GM21717 (cell line): ENCODE measurements around the gene IRF1.
"Not testable (repeated sequence)": the region's sequence is repeated elsewhere in the genome, so short reads cannot be mapped to it uniquely, and the experiment has no call there.

Source experiments
- ATAC-seq: cut with Tn5 transposase; IDR thresholded peaks from one replicate; pipeline ENCODE4 v1.9.1; 2021; ENCODE audit warnings: mild to moderate bottlenecking, moderate library complexity; ENCODE audit not compliant: unreplicated experiment

Gene IRF1

GRCh38 chr5:132445640-132445923, 45.0 kb downstream of the IRF1 start:
- ATAC-seq, result no peak

DNA sequence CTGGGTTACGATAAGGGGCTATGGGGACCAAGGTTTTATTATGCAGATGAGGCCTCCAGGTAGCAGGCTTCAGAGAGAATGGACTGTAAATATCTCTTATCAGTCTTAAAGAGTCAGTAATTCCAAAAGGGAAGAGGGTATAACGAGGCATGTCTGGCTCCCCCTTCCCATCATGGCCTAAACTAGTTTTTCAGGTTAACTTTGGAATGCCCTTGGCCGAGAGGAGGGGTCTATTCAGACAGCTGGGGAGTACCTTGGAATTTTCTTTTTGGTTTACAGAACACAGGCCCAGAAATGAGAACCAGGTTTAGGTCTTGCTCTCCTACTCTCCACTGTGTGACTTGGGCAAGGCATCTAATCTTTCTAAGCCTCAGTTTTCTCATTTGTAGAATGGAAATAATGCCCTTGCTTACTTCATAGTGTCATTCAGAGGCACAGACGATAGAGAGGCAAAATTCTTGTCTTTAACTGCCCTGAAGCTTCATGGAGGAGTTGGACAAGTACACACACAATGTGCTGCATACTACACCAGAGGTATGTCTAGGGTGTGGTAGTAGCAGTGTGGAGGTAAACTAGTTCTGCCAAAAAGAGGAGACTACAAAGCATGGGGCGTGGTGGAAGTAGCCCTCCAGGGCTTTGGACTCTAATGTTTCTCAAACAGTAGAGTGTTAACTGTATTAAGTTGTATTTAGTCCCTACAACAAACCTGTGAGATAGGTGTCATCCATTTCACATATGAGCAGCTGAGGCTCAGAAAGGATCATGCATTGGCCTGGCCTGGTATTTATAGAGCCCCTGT, 45.5 kb downstream of the IRF1 start:
- no peak for ATAC-seq

DNA sequence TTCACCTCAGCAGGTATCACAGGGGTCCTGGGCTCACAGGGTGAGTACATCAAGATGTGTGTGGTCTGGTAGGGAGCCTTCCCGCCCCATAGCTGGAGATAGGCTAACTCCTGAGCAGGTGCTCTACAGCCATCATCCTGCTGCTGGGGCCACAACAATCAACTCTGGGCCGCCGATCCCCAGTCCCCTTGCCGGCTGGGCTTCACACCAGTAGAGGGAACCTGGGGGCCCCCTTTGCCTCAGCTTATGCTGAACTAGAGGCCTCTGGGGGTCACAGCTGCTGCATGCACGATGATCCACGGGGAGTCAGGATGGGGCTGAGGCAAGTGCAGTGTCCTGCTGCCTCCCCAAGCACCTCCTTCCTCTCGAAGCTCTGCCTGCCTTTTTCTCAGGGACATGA, 46.5 kb downstream of the IRF1 start:
- no peak for ATAC-seq

GRCh38 chr5:132439521-132440089, 51.0 kb downstream of the IRF1 start:
- ATAC-seq, result no peak

GRCh38 chr5:132438917-132439316, 51.7 kb downstream of the IRF1 start:
- no peak for ATAC-seq

DNA sequence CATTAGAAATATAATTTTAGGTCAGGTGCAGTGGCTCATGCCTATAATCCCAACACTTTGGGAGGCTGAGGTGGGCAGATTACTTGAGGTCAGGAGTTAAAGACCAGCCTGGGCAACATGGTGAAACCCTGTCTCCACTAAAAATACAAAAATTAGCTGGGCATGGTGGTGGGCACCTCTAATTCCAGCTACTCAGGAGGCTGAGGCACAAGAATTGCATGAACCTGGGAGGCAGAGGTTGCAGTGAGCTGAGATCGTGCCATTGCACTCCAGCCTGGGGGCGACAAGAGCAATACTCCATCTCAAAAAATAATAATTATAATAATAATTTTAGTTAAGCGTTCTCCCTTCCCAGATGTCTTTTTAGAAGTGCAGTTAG, 52.3 kb downstream of the IRF1 start:
- ATAC-seq, result not testable (repeated sequence)

DNA sequence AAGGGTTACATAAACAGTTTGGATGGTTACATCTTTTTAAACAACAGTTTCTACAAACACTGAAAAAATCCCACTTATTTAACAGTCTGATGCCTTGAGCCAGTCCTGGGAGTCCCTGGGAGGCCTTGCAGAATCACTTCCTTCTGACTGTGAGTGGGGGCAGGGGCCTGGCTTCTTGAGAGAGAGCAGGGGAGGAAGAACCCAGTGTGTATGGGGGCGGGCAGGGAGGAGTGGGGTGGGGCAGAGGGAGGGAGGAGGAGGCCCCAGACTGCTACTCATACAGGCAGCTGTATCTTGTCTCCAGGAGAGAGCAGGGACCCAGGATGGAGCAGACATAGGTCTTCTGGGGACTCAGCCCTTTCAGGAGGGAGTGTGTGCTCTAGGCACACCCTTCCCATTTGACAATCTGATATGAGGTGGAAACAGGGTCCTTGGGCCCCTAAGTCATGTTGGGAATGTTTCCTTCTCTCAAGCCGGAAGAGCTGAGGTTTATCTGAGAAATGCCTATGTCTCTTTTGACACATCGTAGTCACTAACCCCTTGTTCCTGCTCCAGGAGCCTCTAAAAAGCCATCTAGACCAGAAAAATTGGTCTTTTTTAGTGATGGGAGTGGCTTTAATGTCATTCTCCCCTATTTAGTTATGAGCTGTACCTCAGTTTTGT, 52.8 kb downstream of the IRF1 start:
- ATAC-seq, result peak; percentile 83

DNA sequence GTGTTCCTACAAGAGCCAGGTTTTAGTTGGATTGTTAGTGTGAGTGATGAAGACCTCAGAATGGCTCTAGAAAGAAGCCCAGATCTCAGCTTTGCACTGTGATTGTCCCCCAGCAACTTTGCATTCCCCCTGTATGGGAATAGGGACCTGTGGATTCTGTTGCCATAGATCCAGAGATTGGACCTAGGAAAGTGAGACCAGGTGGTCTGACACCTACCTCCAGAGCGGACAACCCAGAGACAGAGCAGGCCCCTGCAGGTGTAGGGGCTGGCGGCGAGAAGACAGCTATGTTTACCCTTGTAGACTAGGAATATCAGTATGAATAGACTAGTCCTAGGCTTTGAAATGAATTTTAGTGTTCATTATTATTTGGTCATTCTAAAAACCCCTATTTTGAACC, 53.6 kb downstream of the IRF1 start:
- no peak for ATAC-seq

GRCh38 chr5:132435886-132436285, 54.7 kb downstream of the IRF1 start:
- no peak for ATAC-seq

DNA sequence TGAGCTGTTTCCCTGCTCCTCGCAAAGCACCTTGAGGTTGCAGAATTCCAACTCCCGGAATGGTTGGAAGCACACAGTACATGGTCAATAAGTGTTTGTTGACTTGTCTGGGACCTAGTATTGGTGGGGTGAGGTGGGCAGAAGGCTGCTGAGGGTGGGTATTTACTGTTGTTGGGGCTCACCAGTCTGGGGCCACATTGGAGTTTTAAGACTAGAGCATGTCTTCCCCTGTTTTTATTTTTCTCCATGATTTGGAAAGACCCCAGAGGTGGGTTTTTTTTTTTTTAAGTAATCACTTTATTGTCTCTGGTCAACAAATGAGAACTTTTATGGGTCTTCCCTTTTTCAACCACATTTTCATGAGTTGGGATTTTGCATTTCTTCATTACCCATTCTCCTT, 55.1 kb downstream of the IRF1 start:
- no peak for ATAC-seq

DNA sequence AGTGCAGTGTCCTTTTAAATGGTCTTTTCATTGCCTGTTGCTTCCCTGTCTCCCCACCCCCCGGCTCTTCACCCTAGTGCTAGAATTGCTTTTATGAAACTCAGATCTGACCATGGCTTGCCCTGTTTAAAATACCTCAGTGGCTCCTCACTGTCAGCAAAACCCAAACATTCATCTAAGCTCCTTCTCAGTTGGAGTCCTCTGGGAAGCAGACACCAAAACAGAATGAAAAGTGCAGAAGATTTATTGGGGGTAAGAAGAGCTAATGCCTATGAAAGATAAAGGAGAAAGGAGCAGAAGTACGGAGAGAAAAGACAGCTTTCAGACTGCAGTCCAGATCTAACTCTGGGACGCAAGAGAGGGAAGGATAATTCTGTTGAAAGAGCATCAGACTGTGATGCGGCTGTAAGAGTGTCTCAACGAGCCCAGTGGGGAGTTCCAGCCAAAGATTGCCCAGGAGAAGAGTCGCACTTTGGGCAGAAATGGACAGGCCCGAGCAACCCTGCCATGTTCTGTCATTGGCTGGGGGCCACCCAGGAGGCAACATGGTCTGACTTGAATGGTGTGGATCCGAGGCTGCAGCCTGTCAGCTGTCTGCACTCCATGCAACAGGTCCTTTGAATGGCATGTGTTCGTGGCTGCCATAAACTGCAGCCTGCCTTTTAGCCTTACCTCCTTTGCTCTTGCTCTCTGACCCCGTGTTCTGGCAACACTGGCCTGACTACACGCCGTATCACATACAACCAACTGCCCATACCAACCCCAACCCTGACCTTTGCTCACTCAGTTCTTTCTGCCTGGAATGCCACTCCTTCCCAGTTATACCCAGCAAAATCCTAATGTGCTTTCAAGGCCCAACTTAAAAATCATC, 55.9 kb downstream of the IRF1 start:
- ATAC-seq, result no peak

- no peak for ATAC-seq
Observed at GRCh38 chr5:132433141-132433540, 57.4 kb downstream of the IRF1 start.

DNA sequence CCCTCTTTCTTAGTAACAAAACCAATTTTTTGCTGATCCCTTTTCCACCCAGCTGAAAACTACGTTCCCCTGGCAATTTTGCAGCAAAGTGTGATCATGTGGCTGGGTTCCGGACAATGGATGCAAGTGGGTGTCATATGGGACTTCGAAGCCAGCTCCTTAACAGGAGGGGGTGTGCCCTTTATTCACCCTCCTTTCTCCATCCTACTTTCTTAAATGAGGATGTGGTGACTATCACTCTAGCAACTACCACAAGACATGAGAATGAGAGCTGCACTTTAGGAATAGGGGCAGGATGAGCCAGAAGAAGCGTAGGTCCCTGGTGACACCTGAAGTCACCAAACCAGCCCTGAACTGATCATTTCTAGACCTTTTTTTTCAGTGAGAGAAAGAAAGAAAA, 58.9 kb downstream of the IRF1 start:
- no peak for ATAC-seq
